HG03039 (cell line): ENCODE data around the gene MINAR1.
"Not testable (repeated sequence)": the region's sequence is repeated elsewhere in the genome, so short reads cannot be mapped to it uniquely, and the experiment has no call there.

ENCODE experiments used
- ATAC-seq: cut with Tn5 transposase; IDR thresholded peaks from one replicate; pipeline ENCODE4 v1.9.1; 2021; ENCODE audit warnings: mild to moderate bottlenecking, moderate library complexity; ENCODE audit not compliant: unreplicated experiment

MINAR1 gene

GRCh38 chr15:79431636-79432344 is at the start of gene MINAR1:
Gene MINAR1, plus strand, starts transcription at chr15:79432336. Its CDS starts 23,812 bp downstream, at chr15:79456148.
- ATAC-seq, result no peak

GRCh38 chr15:79394231-79394630 is 37.9 kb upstream of the MINAR1 start:
- no peak for ATAC-seq

- no peak for ATAC-seq
Measured at GRCh38 chr15:79396850-79397249, 35.3 kb upstream of the MINAR1 start.

GRCh38 chr15:79397269-79397910 is 34.7 kb upstream of the MINAR1 start:
- ATAC-seq, result no peak

- no peak for ATAC-seq
Measured at GRCh38 chr15:79399606-79400005, 32.5 kb upstream of the MINAR1 start.

- ATAC-seq, result no peak
Measured at GRCh38 chr15:79400650-79401049, 31.5 kb upstream of the MINAR1 start.

GRCh38 chr15:79401301-79401700 is 30.8 kb upstream of the MINAR1 start:
- ATAC-seq, result no peak

- no peak for ATAC-seq
Measured at GRCh38 chr15:79402136-79402535, 30.0 kb upstream of the MINAR1 start.

- no peak for ATAC-seq
Measured at GRCh38 chr15:79403501-79403900, 28.6 kb upstream of the MINAR1 start.

GRCh38 chr15:79406210-79406609 is 25.9 kb upstream of the MINAR1 start:
- no peak for ATAC-seq

- no peak for ATAC-seq
Measured at GRCh38 chr15:79408041-79408440, 24.1 kb upstream of the MINAR1 start.

GRCh38 chr15:79410237-79410636 is 21.9 kb upstream of the MINAR1 start:
- ATAC-seq, result no peak

- ATAC-seq, result no peak
Measured at GRCh38 chr15:79412010-79412409, 20.1 kb upstream of the MINAR1 start.

GRCh38 chr15:79412429-79412828 is 19.7 kb upstream of the MINAR1 start:
- no peak for ATAC-seq

- no peak for ATAC-seq
Measured at GRCh38 chr15:79416876-79417275, 15.3 kb upstream of the MINAR1 start.

- ATAC-seq, result no peak
Measured at GRCh38 chr15:79418693-79419279, 13.3 kb upstream of the MINAR1 start.

- ATAC-seq, result no peak
Measured at GRCh38 chr15:79425591-79426295, 6.4 kb upstream of the MINAR1 start.

GRCh38 chr15:79426899-79427298 is 5.2 kb upstream of the MINAR1 start:
- not testable (repeated sequence) for ATAC-seq

- no peak for ATAC-seq
Measured at GRCh38 chr15:79427781-79428598, 4.1 kb upstream of the MINAR1 start.

- ATAC-seq, result no peak
Measured at GRCh38 chr15:79430901-79431635, 1.1 kb upstream of the MINAR1 start.
